Stimulated activated naive CD4-positive, alpha-beta T cell treated with Interleukin-2 at 50 U/mL for 16 hours (primary cell): ENCODE data around the gene PDS5A.
A peak's percentile ranks its signal among the peaks of the same experiment; 100 is the strongest.
"Not testable (repeated sequence)": the region's sequence is repeated elsewhere in the genome, so short reads cannot be mapped to it uniquely, and the experiment has no call there.

ENCODE experiments used
- DNase-seq: peaks from one replicate; lab custom pipeline; 2025; lab: John Stamatoyannopoulos, UW

The PDS5A gene

GRCh38 chr4:39977489-39978377 lies at the start of gene PDS5A:
PDS5A (minus strand) TSS chr4:39977911; CDS start chr4:39976577, 1,334 bp downstream.
- DNase-seq = peak; percentile 85

GRCh38 chr4:40024049-40024448 lies 46.3 kb upstream of the PDS5A start:
- not testable (repeated sequence) for DNase-seq

GRCh38 chr4:40021116-40021515 lies 43.4 kb upstream of the PDS5A start:
- DNase-seq = not testable (repeated sequence)

GRCh38 chr4:40020221-40020620 lies 42.5 kb upstream of the PDS5A start:
- DNase-seq = no peak

- DNase-seq = no peak
These were observed 38.3 kb upstream of the PDS5A start for GRCh38 chr4:40016007-40016406.

GRCh38 chr4:40003986-40004385 lies 26.3 kb upstream of the PDS5A start:
- DNase-seq = no peak

GRCh38 chr4:40000711-40001110 lies 23.0 kb upstream of the PDS5A start:
- DNase-seq = no peak

GRCh38 chr4:39998659-39999345 lies 21.1 kb upstream of the PDS5A start:
- DNase-seq = no peak

- no peak for DNase-seq
These were observed 19.1 kb upstream of the PDS5A start for GRCh38 chr4:39996811-39997210.

- no peak for DNase-seq
These were observed 16.7 kb upstream of the PDS5A start for GRCh38 chr4:39994406-39994805.

GRCh38 chr4:39989381-39989780 lies 11.7 kb upstream of the PDS5A start:
- not testable (repeated sequence) for DNase-seq

GRCh38 chr4:39987485-39987884 lies 9.8 kb upstream of the PDS5A start:
- DNase-seq = no peak

GRCh38 chr4:39978904-39979303 lies 1.2 kb upstream of the PDS5A start:
- no peak for DNase-seq

- DNase-seq = no peak
These were observed 666 bp upstream of the PDS5A start for GRCh38 chr4:39978378-39978775.

- DNase-seq = peak; percentile 51
These were observed 694 bp downstream of the PDS5A start for GRCh38 chr4:39976945-39977488.

- DNase-seq = peak; percentile 68
These were observed 1.4 kb downstream of the PDS5A start for GRCh38 chr4:39976141-39976944.

- no peak for DNase-seq
These were observed 2.1 kb downstream of the PDS5A start for GRCh38 chr4:39975488-39976089.

- DNase-seq = not testable (repeated sequence)
These were observed 4.7 kb downstream of the PDS5A start for GRCh38 chr4:39973052-39973451.

- DNase-seq = no peak
These were observed 6.8 kb downstream of the PDS5A start for GRCh38 chr4:39970671-39971640.

GRCh38 chr4:39963656-39964055 lies 14.1 kb downstream of the PDS5A start:
- no peak for DNase-seq
